PC-9 (cell line): ENCODE measurements around the gene APOA4. TPM values are rescaled to one million over a fixed set of nuclear protein-coding genes. Genes with fewer than 3 reads are reported as not detected.

ENCODE experiments used
- BruUV-seq: library from RNA; stranded (reverse); fragments of 400-500 nt; replicated peaks from 2 replicates; lab custom pipeline; 2021; lab: Mats Ljungman, UMichigan
- CTCF ChIA-PET: fragments of 300-600 bp; sonication (Branson Sonifier 250); formaldehyde crosslinking; loops from one replicate; lab custom pipeline; 2022; ENCODE audit warnings: antibody characterized with exemption; lab: Charles Lee
- POLR2A ChIA-PET: fragments of 300-600 bp; sonication (Branson Sonifier 250); formaldehyde crosslinking; loops from one replicate; lab custom pipeline; 2022; ENCODE audit warnings: antibody characterized with exemption; ENCODE audit not compliant: unreplicated experiment; lab: Charles Lee
- DNase-seq, 2 experiments: peaks; one replicate each; pipeline versions ENCODE4 v3.0.0 to v3.0.0-alpha.2; 2015 to 2022; ENCODE audit warnings: mixed read lengths in 1 of 2
- H2AFZ ChIP-seq: fragments of 200-600 bp; sonication (generic); 2 replicates; pipeline ENCODE4 v1.8.1; 2017; ENCODE audit warnings: antibody characterized with exemption
- H3F3A ChIP-seq: fragments of 200-600 bp; sonication (generic); 2 replicates; pipeline ENCODE4 v1.8.1; 2017; ENCODE audit warnings: antibody characterized with exemption, mild to moderate bottlenecking, low read depth; ENCODE audit not compliant: insufficient read depth
- H3K27ac ChIP-seq: fragments of 200-600 bp; sonication (generic); 2 replicates; pipeline ENCODE4 v1.6.1; 2016; ENCODE audit warnings: mixed run types
- H3K27me3 ChIP-seq: fragments of 200-600 bp; sonication (generic); 2 replicates; pipeline ENCODE4 v1.6.1; 2016; ENCODE audit warnings: low read depth, mixed run types; ENCODE audit not compliant: insufficient read depth
- H3K36me3 ChIP-seq: fragments of 200-600 bp; sonication (generic); 2 replicates; pipeline ENCODE4 v1.6.1; 2016; ENCODE audit warnings: low read depth, mixed run types
- H3K4me1 ChIP-seq: fragments of 200-600 bp; sonication (generic); replicated peaks from 2 replicates; pipeline ENCODE4 v1.6.1; 2016; ENCODE audit warnings: mixed run types; ENCODE audit not compliant: insufficient read depth
- H3K4me2 ChIP-seq: fragments of 200-600 bp; sonication (generic); 2 replicates; pipeline ENCODE4 v1.6.1; 2017; ENCODE audit warnings: mixed run types
- H3K4me3 ChIP-seq: fragments of 200-600 bp; sonication (generic); 2 replicates; pipeline ENCODE4 v1.6.1; 2016; ENCODE audit warnings: mixed run types
- H3K79me2 ChIP-seq: fragments of 200-600 bp; sonication (generic); 2 replicates; pipeline ENCODE4 v1.6.1; 2017; ENCODE audit warnings: low read depth, mixed run types
- H3K9me2 ChIP-seq: fragments of 200-600 bp; sonication (generic); 2 replicates; pipeline ENCODE4 v1.8.1; 2017; ENCODE audit warnings: mild to moderate bottlenecking; ENCODE audit not compliant: insufficient read depth
- H3K9me3 ChIP-seq: fragments of 200-600 bp; sonication (generic); 2 replicates; pipeline ENCODE4 v1.8.1; 2016; ENCODE audit warnings: low read depth; ENCODE audit not compliant: insufficient read depth
- H4K20me1 ChIP-seq: fragments of 200-600 bp; sonication (generic); 2 replicates; pipeline ENCODE4 v1.8.1; 2017; ENCODE audit not compliant: insufficient read depth
- EZH2 ChIP-seq: fragments of 200-600 bp; sonication (generic); IDR thresholded peaks from 2 replicates; pipeline ENCODE4 v1.8.0; 2017; ENCODE audit warnings: antibody characterized with exemption, low read depth
- intact Hi-C: fragments of 100-400 bp; cut with micrococcal nuclease; formaldehyde crosslinking; loops from one replicate; pipeline ENCODE4 v1.10.0; 2022; ENCODE audit not compliant: unreplicated experiment
- total RNA-seq: library from RNA; stranded (reverse); gene quantifications from 2 replicates; pipeline ENCODE4 v1.2.3, GENCODE V29; 2021
- TF ChIP-seq, protein P1 (sequence below): fragments of 200-600 bp; sonication (generic); conservative IDR thresholded peaks from 2 replicates; pipeline ENCODE4 v1.6.1; 2017; ENCODE audit warnings: mixed run types, antibody characterized with exemption, mild to moderate bottlenecking, moderate library complexity

APOA4 gene
- total RNA-seq, 1 experiment from 2014 or later = not detected

- Histone ChIP-seq H3K9me3 (no peaks in the 10 kb centered on the region), H3K9me2 (no peaks in the 10 kb centered on the region), H3K27ac (no peak overlapping the region), H4K20me1 (no peaks in the 10 kb centered on the region), H2AFZ (no peak overlapping the region), H3K27me3 (no peaks in the 10 kb centered on the region), H3K4me3 (no peak overlapping the region), H3K79me2 (no peaks in the 10 kb centered on the region), H3K4me2 (no peak overlapping the region), H3F3A (peaks cover 20% of the 10 kb centered on the region; the same call in 1 of the 2 replicates), H3K36me3 (peaks cover 4% of the 10 kb centered on the region; the same call in 1 of the 2 replicates), H3K4me1 (peaks cover 18% of the 10 kb centered on the region)
- no peak for DNase-seq
- BruUV-seq = no TSS peak
- intact Hi-C loops = no loop called here
- ChIA-PET POLR2A (no interaction called here), CTCF (no interaction called here)
- TF ChIP-seq EZH2 = no peak
- TF ChIP-seq, protein P1, sequence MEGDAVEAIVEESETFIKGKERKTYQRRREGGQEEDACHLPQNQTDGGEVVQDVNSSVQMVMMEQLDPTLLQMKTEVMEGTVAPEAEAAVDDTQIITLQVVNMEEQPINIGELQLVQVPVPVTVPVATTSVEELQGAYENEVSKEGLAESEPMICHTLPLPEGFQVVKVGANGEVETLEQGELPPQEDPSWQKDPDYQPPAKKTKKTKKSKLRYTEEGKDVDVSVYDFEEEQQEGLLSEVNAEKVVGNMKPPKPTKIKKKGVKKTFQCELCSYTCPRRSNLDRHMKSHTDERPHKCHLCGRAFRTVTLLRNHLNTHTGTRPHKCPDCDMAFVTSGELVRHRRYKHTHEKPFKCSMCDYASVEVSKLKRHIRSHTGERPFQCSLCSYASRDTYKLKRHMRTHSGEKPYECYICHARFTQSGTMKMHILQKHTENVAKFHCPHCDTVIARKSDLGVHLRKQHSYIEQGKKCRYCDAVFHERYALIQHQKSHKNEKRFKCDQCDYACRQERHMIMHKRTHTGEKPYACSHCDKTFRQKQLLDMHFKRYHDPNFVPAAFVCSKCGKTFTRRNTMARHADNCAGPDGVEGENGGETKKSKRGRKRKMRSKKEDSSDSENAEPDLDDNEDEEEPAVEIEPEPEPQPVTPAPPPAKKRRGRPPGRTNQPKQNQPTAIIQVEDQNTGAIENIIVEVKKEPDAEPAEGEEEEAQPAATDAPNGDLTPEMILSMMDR = no peak
These were observed 26.4 kb upstream of the APOA4 start for GRCh38 chr11:116849486-116849885.

DNA sequence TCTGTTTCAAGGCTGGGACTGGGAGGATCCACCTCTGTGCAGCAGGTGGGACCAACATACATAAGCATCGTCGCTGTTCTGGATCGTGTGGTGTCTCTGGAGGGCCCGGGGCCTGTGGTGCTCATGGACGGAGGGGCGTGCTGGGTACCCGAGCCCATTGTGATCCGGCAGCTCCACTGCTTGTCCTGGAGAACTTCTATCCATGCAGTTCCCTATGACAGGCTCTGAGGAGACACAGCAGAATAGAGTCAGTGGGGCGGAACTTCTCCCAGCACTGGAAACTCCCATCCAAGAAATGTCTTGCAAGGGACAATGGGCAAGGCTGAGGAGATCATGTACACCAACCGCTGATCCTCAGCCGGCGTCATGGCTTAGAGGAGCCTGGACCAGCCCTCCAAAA, 26.0 kb upstream of the APOA4 start:
- H3K4me1 ChIP-seq = peaks cover 18% of the 10 kb centered on the region
- H3K9me2 ChIP-seq = no peaks in the 10 kb centered on the region
- H3K79me2 ChIP-seq = no peaks in the 10 kb centered on the region
- no peak overlapping the region for H3K4me3 ChIP-seq
- intact Hi-C loops = no loop called here
- H3F3A ChIP-seq = peaks cover 16% of the 10 kb centered on the region; the same call in 1 of the 2 replicates
- H3K9me3 ChIP-seq = no peaks in the 10 kb centered on the region
- H2AFZ ChIP-seq = no peak overlapping the region
- TF ChIP-seq EZH2 = no peak
- TF ChIP-seq, protein P1 = no peak
- BruUV-seq = no TSS peak
- H3K4me2 ChIP-seq = no peak overlapping the region
- POLR2A ChIA-PET = no interaction called here
- no peak overlapping the region for H3K27ac ChIP-seq
- H3K36me3 ChIP-seq = peaks cover 4% of the 10 kb centered on the region; the same call in 1 of the 2 replicates
- no peaks in the 10 kb centered on the region for H3K27me3 ChIP-seq
- no peak for DNase-seq
- H4K20me1 ChIP-seq = no peaks in the 10 kb centered on the region
- CTCF ChIA-PET = no interaction called here

DNA sequence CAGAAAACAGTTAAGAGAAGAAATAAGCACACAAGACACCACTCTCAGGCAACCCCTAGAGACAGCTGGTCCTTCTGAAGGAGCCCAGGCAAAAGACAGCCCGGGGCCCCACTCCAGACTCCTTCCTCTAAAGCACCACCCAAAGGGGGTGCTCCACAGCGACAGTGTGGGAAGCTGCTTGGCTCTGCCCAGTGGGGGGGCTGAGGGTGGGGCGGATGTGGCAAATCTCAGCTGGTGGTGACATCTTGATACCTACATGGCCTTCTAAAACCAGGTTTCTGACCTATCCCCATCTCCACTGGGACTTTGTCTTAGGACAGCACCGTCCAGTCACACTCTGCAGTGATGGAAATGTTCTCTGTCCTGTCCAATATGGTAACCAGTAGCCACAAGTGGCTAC, 24.5 kb upstream of the APOA4 start:
- Histone ChIP-seq H3F3A (peaks cover 4% of the 10 kb centered on the region; the same call in 1 of the 2 replicates), H3K27me3 (no peaks in the 10 kb centered on the region), H3K4me2 (no peak overlapping the region), H2AFZ (no peak overlapping the region), H3K9me2 (no peaks in the 10 kb centered on the region), H3K27ac (no peak overlapping the region), H3K79me2 (no peaks in the 10 kb centered on the region), H3K36me3 (peaks cover 4% of the 10 kb centered on the region; the same call in 1 of the 2 replicates), H3K4me3 (no peak overlapping the region), H3K9me3 (no peaks in the 10 kb centered on the region), H4K20me1 (no peaks in the 10 kb centered on the region), H3K4me1 (peaks cover 3% of the 10 kb centered on the region)
- no peak for DNase-seq
- TF ChIP-seq, protein P1 = no peak
- TF ChIP-seq EZH2 = no peak
- ChIA-PET CTCF (no interaction called here), POLR2A (no interaction called here)
- BruUV-seq = no TSS peak
- intact Hi-C loops = no loop called here
